Left ventricle myocardium superior (tissue), 1 donor: Measurements from ENCODE around the gene RINL. TPM values are rescaled to one million over a fixed set of nuclear protein-coding genes. Genes with fewer than 3 reads are reported as not detected.

Experiments
- ATAC-seq: fragments of 200-7000 bp; cut with Tn5 transposase; one replicate; pipeline ENCODE4 v1.9.1; 2020; ENCODE audit warnings: mild to moderate bottlenecking, moderate library complexity
- DNase-seq: peaks from one replicate; pipeline ENCODE4 v3.0.0-alpha.2; 2020
- intact Hi-C: fragments of 100-400 bp; cut with micrococcal nuclease; formaldehyde crosslinking; loops from one replicate; pipeline ENCODE4 v1.11.0; 2022
- total RNA-seq: library from RNA; stranded (reverse); fragmentation: NEBNext Ultra II Directional; extraction: Animal tissue kit (Norgen Biotek cat#: 25700); gene quantifications from one replicate; pipeline ENCODE4 v1.2.1, GENCODE V29; 2021
- donor health status: DM: no; HTN: yes; CAD: no; lungs with severe emphysema.

The RINL gene
- total RNA-seq, 1 donor from 2014 or later, result 4.5 TPM

DNA sequence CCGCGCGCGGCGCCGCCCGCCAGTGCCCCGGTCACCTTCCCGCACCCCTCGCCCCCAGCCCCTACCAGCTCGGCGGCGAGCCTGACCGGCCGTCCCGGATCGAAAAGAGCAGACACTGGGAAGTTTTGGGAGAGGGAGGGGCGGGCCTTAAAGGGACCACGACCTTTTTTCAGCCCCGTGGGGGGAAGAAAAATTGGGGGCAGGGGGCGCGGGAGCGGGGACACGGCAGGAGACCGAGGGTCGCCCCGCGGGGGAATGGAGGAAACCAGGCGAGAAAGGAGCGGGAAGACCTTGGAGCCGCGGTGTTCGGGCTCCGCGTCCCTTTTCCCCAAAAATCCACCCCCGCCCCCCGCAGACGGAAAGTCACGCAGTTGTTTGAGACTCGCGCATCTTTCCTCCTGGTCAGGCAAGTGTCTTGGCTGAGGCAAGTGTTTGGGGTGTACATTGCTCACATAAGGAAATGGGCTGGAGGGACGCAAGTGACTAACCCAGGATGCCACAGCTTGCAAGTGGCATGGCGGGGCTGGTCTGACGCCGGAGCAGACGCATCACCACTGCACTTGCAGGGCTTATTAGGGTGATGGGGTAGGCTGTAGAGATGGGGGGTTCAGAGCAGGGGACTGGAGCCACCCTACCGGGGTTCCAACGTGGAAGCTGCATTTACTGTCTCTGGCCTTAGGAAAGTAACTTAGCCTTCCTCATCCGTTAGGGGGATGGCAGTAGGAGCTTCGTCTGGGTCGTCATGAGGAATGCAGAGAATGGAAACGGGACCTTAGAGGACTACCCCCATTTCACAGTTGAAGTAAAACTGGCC lies 25.6 kb downstream of the RINL start:
- ATAC-seq (no peak), DNase-seq (peak; percentile 64)
- intact Hi-C loops, result no loop called here

DNA sequence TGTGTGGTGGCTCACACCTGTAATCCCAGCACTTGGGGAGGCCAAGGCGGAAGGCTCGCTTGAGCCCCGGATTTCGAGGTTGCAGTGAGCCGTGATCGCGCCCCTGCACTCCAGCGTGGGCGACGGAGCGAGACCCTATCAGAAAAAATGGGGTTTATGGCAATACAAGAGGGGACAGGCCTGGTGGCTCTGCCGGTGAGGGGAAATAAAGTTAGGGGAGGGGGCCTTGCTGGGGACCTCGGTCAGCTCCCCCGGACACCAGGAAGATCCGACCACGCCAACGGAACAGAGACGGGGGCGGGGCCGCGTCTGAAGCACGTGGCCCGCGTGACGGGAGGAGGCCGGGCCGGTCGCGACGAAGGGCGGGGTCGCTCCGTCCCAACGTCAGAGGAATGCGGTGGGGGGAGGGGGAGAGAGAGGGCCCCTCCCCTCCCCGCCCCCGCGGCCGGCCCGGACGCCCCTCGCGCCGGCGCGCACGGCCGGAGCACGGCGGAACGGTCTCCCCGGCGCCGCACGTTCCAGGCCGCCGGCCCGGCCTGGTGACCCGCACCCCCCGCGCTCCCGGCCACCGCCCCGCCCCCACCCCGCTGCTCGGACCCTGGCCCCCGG lies 26.3 kb downstream of the RINL start:
- intact Hi-C loops, result no loop called here
- ATAC-seq, result peak; percentile 59
- DNase-seq, result peak; percentile 97

DNA sequence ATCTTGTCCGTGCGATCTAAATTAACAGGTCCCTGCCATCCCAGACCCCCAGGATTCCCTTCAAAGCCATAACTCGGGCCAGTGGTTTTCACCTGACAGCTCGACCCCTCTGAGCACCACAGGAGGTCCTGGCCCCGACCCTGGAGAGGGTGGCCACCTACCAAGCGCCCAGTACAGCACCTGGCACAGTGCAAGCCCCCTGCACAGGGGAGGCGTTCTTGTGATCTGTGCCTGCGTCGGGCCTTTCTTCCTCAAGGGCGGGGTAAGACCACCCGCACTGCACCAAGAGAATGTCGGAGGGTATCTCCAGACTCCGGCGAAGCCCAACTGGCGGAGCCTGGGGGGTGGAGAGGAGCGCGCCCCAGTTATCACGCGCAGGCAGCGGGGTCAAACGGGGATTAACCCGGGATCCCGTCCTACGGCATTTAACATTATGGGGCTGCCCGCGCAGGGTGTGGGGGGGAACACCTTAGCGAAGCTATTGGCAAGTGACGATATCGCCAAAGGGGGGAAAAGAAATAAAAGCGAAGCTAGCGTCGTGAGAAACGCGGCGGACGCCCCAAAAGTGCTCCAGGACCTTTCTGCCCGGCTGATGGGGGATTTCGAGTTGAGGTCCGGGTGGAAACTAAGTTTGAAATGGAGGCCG lies 27.0 kb downstream of the RINL start:
- intact Hi-C loops, result no loop called here
- ATAC-seq (no peak), DNase-seq (peak; percentile 56)

DNA sequence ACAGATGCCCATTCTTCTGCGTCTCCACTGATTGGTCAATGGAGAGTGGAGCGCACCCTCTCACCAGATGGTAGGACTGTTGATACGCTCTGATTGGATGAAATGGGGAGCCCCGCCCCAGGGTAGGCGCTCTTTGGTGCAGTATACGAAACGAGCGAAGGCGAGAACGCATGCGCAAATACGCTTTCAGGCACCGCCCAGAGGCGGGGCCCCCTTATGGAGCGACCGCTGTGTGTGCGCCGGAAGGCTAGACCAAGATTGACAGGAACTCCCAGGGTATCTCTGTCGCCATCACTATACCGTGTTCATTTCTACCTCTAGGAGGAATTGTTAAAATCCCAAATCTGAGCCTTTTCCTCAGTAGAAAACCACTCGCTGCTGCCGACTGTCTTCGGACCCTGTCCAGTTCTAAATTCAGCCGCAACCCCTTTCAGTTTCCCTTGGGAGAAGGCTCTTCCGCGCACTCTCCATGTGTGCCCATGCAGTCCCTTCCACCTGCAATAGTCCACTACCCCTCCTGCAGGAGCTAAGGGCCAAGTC lies 27.6 kb downstream of the RINL start:
- peak; percentile 84 for ATAC-seq
- peak; percentile 99 for DNase-seq
- intact Hi-C loops, result no loop called here

DNA sequence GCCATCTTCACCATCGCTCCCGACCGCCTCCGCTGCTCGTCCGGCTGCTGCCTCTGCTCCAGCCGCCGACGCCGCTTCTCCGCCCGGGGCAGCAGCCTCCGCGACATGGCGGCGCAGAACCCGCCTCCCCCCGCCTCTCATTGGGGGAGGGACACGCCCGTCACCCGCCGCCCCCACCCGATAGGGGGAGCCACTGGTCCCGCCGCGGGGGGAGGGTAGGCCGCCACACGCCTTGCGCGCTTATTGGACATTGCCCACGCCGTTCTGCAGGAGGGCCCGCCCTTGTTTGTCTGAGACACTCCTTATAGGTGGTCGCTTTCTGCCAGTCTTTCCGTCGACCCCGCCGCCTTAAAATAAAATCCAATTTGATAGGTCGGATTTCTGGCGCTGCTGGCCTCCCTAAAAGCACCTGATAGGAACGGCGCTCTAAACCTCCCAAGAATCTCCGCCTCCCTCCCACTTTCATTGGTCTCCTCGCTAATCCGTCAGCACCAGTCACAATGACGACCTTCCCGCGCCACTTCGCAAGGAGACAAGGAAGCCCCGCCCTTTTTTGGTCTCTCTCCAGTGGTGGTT lies 28.1 kb downstream of the RINL start, which contains the start of gene HNRNPL:
Gene HNRNPL, minus strand, starts transcription at position 127 of the 576 bp plus-strand sequence. Its CDS starts 20 bp downstream, at position 107.
- DNase-seq (peak; percentile 99), ATAC-seq (peak; percentile 74)
- intact Hi-C loops, result no loop called here

DNA sequence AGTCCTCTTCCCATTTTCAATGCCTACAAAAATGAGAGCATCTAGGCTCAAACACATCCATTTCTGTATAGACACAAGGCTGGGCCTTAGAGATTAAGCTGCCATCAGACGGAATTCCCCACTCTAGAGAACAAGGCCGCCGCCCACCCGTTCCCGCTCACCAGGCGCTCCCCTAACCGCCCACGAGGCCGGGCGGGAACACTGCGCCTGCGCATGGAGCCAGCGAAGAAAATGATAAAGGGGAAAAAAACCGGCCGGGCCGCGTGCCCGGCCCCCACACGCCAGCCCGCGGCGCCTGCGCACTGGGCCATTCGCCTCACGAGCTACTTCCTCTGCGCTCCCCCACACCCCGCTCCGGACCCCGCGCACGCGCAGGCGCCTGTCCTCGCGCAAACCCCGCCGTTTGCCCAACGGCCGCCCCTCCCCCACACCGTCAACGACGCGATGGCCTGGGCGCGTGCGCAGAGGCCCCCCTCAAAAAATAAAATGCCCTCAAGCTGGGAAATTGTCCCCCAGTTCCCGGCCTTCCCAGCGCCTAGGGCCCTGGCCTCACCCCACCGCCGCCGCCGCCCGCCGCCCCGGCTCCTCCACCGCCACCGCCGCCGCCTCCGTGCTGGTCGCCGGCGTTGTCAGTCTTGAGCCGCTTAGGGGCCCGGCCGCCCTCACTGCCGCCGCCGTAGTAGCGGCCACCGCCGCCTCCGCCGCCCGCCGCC lies 28.8 kb downstream of the RINL start:
- peak; percentile 61 for ATAC-seq
- peak; percentile 99 for DNase-seq
- intact Hi-C loops, result no loop called here

DNA sequence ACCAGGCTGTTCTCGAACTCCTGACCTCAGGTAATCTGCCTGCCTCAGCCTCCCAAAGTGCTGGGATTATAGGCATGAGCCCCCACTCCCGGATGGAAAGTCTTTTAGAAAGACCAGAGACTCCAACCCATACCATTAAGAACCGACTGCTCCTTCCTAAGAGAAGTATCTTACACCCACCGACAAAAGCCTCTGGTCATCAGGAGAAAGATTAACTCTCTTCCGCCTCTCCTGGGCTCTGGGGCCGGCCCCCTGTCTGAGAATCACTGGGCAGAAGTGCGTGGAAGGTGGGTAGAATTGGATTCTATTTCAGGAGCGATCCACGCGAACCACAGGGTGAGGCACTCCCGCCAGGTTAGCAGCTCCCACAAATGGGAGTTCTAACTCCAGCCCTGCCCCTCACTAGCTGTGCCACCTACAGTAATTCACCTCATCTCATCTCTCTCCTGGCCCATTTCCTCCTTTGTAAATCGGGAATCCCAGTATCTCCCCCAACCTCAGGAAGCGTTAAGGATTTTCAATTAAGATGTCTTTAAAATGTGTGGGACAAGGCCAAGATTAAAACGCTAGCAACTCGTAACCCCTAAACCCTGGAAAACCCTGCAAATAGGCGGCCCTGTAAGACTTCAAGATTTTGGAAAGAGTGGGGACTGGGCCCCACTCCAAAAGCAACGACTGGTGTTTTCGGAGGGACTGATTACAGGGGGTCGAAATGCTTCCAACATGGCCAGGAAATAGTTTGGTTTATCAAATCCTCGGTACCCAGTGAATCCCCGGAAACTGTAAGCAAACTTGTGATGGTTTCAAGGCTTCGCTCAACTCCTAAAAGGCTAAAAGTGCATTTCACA lies 29.6 kb downstream of the RINL start:
- ATAC-seq, result no peak
- intact Hi-C loops, result no loop called here
- DNase-seq, result no peak

DNA sequence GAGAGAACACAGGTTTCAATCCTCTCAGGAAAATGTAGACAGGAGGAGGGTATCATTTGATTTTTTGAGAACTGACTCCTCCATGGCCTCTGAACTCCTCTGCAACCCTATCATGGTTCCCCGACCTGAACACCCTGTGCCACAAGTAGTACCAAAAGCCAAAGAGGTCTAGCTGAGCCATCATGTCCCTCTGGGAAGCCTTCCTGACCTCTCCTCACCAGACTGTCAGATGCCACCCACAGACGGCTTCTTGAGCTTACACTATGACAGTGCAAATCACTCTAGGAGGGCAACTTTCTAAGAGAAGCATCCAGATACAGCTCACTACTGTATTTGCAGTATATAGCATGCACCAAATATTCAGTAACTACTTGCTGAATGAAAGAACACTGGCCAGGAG lies 32.0 kb downstream of the RINL start:
- ATAC-seq (no peak), DNase-seq (no peak)
- intact Hi-C loops, result no loop called here

DNA sequence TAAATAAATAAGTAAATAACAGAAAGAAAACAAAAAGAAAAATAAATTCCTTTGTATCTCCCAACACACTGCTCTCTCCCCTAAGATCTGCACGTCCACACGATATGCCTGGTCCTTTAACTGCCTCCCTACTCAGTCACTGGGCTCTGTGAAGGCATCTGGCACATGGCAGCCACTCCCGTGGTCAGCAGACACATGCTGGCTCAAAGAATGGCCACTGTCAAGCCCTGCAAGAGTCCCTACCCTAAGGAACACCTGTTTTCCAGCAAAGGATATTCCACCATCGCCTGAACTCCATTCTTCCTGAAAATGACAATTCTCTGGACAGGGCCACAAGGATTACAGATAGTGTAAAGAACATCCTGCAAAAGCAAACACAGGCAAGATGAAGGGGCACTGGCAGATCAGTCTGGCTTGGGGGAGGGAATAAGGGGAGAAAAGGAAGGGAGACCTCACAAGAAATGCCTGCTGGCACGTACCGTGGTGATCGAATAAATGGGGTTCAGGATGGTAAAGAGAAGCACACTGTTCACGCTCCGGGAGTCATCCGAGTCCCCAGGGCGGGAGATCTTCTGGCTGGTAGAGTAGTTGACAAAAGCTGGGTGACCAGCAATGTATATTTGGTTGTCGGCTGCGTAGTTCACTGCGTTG lies 32.6 kb downstream of the RINL start:
- ATAC-seq (no peak), DNase-seq (no peak)
- intact Hi-C loops, result no loop called here

DNA sequence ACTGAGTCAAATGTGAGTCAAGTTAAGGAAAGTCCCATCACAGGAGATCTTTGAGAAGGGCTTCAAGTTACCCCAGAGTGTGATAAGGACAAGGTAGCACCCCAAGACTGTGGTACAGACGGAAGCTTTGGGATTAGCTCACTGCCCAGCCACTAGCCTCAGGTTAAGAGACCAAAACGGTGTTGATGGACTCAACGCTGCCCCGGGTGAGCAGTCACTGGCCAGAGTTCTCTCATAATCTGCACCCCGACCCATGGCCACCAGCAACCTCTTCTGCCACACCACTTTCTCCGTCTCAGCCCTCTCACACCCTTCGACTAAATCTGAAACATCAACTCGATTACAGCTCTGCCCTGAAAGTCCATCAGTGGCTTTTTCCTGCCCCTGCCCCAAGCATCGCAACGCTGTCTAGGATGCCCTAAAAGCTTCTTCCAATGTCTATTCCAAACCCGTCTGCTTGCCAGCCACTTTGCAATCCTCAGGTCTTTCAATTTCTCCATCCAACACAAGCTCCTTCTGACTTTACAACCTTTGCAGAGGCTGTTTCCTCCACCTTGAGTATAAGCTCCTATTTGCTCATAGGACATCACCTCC lies 33.9 kb downstream of the RINL start:
- intact Hi-C loops, result no loop called here
- no peak for ATAC-seq
- DNase-seq, result no peak

DNA sequence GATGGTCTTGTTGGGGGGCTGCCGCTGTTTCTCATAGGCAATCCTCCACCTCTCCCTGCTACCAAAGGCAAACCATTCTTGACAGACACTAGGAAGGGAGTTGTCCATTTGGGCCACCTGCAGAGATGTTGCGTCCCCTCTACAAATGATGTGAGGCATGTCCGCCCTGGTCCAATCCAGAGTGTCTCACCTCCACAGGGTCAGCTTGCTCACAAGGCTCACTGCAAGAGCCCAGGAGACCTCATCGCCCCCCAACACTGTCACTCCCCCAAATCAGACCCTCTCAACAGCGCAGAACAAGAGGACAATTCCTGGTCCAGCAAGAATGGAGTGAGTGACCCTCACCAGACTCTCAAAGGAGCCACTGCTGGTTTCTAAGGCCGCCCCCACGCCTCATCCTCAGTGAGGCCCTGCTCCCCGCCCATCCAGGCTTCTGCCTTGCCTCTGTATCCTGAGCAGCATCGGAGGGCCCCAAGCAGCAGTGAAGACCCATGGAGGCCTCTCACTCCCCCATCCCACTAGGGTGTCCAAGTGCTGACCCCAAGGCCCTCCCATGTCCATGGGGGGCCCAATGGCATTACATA lies 34.8 kb downstream of the RINL start:
- no peak for DNase-seq
- ATAC-seq, result no peak
- intact Hi-C loops, result no loop called here

DNA sequence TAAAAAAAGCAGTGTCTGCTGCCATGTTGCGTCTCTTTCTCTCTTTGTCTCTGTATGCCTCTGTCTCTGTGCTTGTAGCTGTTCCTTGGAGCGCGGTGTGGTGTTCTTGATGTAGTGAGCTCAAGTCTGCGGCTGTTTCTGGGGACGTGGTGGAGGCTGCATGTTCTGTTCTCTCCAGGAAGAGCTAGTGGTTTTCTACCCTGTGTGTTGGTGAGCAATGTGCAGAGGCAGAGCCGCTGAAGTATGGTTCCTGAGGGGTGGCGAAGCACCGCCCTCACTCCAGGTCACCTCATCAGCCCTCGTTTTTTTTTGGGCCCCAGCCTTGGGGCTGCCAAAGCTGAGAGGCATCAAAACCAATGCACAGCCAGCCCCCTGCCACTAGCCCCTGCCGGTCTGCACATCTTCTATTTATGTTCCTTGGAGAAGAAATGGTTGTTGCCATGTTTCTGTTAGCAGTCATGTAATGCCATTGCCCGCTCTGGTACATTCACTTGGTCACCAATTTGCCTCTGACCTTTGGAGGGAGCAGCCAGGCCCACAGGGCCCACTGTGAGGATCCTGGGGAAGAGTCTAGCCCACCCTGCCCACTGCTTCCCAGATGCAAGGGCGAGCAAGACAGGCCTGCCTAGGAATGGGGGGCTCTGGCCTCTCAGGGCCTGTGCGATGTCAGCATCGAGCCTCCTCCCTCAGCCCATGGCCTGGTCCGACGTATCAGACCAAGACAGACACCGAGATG lies 35.5 kb downstream of the RINL start:
- no peak for ATAC-seq
- DNase-seq, result no peak
- intact Hi-C loops, result no loop called here

DNA sequence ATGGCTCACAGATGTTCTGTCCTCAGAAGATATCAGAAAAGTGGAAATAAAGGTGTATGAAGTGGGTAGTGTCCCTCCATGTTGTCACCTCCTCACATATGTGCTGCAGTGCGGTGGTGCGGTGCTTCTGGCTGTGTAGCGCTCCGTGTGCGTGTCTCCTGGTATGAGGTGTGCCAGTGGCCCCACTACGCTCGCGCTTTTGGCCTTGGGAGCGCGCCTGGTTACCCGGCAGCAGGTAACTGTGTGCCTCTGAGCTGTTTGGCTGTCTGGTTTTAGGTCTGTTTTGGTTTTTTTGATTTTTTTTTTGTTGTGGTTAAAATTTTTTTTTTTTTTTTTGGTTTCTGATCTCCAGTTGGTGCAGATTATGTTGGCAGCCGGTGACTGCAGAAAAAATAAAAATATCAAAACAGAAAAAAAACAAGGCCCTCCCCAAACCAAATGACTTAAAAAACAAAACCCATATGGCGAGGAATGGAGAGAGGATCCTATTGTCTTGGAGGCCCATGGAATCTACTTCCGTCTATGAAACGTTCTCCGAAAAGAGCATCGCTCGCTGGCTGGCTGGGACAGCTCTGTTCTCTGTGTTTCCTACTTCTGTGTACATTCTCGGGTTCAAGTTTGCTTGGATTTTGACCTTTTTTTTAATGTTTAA lies 36.2 kb downstream of the RINL start:
- intact Hi-C loops, result no loop called here
- ATAC-seq (no peak), DNase-seq (no peak)

DNA sequence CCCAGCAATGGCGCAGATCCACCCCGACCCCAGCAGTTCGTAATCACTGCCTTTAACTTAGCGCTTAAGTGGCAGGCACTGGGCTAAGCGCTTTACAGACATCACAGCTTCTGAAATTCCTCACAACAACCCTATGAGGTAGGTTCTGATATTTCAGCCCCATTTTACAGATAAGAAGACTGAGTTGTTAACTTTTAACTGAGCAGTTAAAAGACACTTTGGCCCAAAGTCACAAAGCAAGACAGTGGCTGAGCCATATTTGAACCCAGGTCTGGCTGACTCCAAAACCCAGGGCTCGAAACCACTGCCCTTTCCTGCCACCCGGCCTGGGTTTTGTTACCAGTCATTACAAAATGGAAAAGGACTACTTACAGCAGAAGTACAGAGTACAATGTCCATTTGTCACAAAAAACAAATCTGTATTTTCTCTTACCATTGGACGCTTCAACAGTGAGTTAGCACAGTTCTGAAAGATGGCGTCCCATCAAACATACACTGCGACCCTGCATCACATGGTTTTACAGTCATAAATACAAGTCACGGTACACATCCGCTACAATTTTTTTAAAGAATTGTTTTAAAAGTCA lies 36.8 kb downstream of the RINL start:
- no peak for DNase-seq
- ATAC-seq, result no peak
- intact Hi-C loops, result no loop called here

DNA sequence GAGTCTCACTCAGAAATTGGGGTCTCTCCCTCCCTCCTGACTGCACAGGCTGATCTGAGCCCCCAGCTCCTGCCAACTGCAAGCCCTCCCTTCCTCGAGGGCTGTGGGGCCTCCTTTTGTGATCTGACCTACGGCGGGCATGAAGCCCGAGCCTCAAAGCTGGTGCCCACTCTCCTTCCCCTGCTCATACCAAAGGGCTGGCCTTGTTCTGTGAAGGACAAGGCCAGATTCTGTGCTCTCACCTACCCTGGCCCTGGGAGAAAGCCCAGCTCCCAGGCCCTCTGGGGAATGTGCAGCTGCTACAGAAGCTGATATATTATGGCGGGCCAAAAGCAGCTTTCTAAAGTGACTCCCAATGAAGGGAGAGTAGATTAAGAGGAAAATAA lies 37.5 kb downstream of the RINL start:
- no peak for DNase-seq
- no peak for ATAC-seq
- intact Hi-C loops, result no loop called here
